Measurements from ENCODE around the gene UBTF. TPM values are rescaled to one million over a fixed set of nuclear protein-coding genes. Genes with fewer than 3 reads are reported as not detected.

The UBTF gene
- total and polyA plus RNA-seq, 9 of the 15 experiments (the other 6 are each of a cell fraction or from before 2014, with no cell fraction given) = 1.2 to 113 (median 83.6) TPM

- TF ChIP-seq, protein P1, sequence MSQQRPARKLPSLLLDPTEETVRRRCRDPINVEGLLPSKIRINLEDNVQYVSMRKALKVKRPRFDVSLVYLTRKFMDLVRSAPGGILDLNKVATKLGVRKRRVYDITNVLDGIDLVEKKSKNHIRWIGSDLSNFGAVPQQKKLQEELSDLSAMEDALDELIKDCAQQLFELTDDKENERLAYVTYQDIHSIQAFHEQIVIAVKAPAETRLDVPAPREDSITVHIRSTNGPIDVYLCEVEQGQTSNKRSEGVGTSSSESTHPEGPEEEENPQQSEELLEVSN (IDR thresholded peaks at IDR 0.05; ENCODE audit: borderline replicate concordance in 1 of 2, extremely low read depth in 1 of 2, insufficient read depth in 1 of 2, insufficient read length in 1 of 2, low read depth in 1 of 2, low read length in 1 of 2, poor library complexity in 1 of 2, severe bottlenecking in 1 of 2) = peak; percentile 27 to 73
- TF ChIP-seq, protein P2, sequence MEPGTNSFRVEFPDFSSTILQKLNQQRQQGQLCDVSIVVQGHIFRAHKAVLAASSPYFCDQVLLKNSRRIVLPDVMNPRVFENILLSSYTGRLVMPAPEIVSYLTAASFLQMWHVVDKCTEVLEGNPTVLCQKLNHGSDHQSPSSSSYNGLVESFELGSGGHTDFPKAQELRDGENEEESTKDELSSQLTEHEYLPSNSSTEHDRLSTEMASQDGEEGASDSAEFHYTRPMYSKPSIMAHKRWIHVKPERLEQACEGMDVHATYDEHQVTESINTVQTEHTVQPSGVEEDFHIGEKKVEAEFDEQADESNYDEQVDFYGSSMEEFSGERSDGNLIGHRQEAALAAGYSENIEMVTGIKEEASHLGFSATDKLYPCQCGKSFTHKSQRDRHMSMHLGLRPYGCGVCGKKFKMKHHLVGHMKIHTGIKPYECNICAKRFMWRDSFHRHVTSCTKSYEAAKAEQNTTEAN (CRISPR knock-in tag; IDR thresholded peaks at IDR 0.05) = no peak
- TF ChIP-seq FOS (IDR thresholded peaks at IDR 0.05; ENCODE audit: extremely low read depth, insufficient read length) (no peak), ZNF324 (CRISPR knock-in tag; IDR thresholded peaks at IDR 0.05) (no peak), ZNF551 (CRISPR knock-in tag; IDR thresholded peaks at IDR 0.05) (no peak), HDAC8 (tag; IDR thresholded peaks at IDR 0.05) (no peak), U2AF2 (optimal IDR thresholded peaks at IDR 0.05; ENCODE audit: low read depth, low read length) (no peak), POLR2A (conservative IDR thresholded peaks at IDR 0.05) (no peak), ZNF785 (CRISPR knock-in tag; IDR thresholded peaks at IDR 0.05) (no peak), NFE2 (IDR thresholded peaks at IDR 0.05; ENCODE audit: low read depth) (no peak), MLX (CRISPR knock-in tag; conservative IDR thresholded peaks at IDR 0.05) (no peak), GABPB2 (CRISPR knock-in tag; conservative IDR thresholded peaks at IDR 0.05) (no peak), NEUROD1 (IDR thresholded peaks at IDR 0.05; ENCODE audit: borderline replicate concordance, low read depth, low read length, partially characterized antibody) (peak; percentile 24), MECOM (CRISPR knock-in tag; IDR thresholded peaks at IDR 0.05) (no peak), SMARCC2 (IDR thresholded peaks at IDR 0.05; ENCODE audit: low read depth) (no peak), ZNF277 (CRISPR knock-in tag; IDR thresholded peaks at IDR 0.05; ENCODE audit: borderline replicate concordance) (no peak), CCNT2 (IDR thresholded peaks at IDR 0.05; ENCODE audit: borderline replicate concordance, extremely low read depth, insufficient read length, low read depth, low read length) (peak; percentile 33), ZC3H4 (CRISPR knock-in tag; IDR thresholded peaks at IDR 0.05; ENCODE audit: borderline replicate concordance) (no peak), WHSC1 (IDR thresholded peaks at IDR 0.05; ENCODE audit: low read length) (no peak)
- TF ChIP-seq, protein P3, sequence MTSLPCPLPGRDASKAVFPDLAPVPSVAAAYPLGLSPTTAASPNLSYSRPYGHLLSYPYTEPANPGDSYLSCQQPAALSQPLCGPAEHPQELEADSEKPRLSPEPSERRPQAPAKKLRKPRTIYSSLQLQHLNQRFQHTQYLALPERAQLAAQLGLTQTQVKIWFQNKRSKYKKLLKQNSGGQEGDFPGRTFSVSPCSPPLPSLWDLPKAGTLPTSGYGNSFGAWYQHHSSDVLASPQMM (CRISPR knock-in tag; IDR thresholded peaks at IDR 0.05) = no peak
- TF ChIP-seq, protein P4, sequence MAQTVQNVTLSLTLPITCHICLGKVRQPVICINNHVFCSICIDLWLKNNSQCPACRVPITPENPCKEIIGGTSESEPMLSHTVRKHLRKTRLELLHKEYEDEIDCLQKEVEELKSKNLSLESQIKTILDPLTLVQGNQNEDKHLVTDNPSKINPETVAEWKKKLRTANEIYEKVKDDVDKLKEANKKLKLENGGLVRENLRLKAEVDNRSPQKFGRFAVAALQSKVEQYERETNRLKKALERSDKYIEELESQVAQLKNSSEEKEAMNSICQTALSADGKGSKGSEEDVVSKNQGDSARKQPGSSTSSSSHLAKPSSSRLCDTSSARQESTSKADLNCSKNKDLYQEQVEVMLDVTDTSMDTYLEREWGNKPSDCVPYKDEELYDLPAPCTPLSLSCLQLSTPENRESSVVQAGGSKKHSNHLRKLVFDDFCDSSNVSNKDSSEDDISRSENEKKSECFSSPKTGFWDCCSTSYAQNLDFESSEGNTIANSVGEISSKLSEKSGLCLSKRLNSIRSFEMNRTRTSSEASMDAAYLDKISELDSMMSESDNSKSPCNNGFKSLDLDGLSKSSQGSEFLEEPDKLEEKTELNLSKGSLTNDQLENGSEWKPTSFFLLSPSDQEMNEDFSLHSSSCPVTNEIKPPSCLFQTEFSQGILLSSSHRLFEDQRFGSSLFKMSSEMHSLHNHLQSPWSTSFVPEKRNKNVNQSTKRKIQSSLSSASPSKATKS (CRISPR knock-in tag; IDR thresholded peaks at IDR 0.05) = no peak
These were observed 949 bp downstream of the UBTF start (continued) for GRCh38 chr17:44218344-44219107.

All from K562 (cell line).